IPS-15b (cell line): ENCODE data around the gene DLEC1.

Experiments used
- H3K27me3 ChIP-seq: one replicate; pipeline ENCODE4 v1.6.1; 2013; ENCODE audit warnings: low read length; ENCODE audit not compliant: control insufficient read depth, insufficient read depth
- H3K36me3 ChIP-seq: one replicate; pipeline ENCODE4 v1.6.1; 2013; ENCODE audit warnings: low read length; ENCODE audit not compliant: control insufficient read depth, insufficient read depth
- H3K4me1 ChIP-seq: one replicate; pipeline ENCODE4 v1.6.1; 2013; ENCODE audit warnings: mild to moderate bottlenecking, low read length; ENCODE audit not compliant: control insufficient read depth, insufficient read depth
- H3K4me3 ChIP-seq: one replicate; pipeline ENCODE4 v1.5.1; 2013; ENCODE audit warnings: low read depth, low read length
- H3K9ac ChIP-seq: one replicate; pipeline ENCODE4 v1.6.1; 2013; ENCODE audit warnings: low read depth, mild to moderate bottlenecking, low read length
- H3K9me3 ChIP-seq: one replicate; pipeline ENCODE4 v1.6.1; 2013; ENCODE audit warnings: mild to moderate bottlenecking, low read length; ENCODE audit not compliant: control insufficient read depth, insufficient read depth

DLEC1 gene

GRCh38 chr3:37995652-37996641, 43.1 kb upstream of the DLEC1 start:
- Histone ChIP-seq H3K27me3 (peaks cover 12% of the 10 kb centered on the region), H3K4me3 (no peak overlapping the region), H3K9ac (no peak overlapping the region), H3K36me3 (no peaks in the 10 kb centered on the region), H3K4me1 (peaks cover 5% of the 10 kb centered on the region), H3K9me3 (no peaks in the 10 kb centered on the region)

GRCh38 chr3:37996785-37997301, 42.2 kb upstream of the DLEC1 start:
- no peak overlapping the region for H3K4me3 ChIP-seq
- H3K27me3 ChIP-seq: peaks cover 11% of the 10 kb centered on the region
- H3K9ac ChIP-seq: no peak overlapping the region
- no peaks in the 10 kb centered on the region for H3K36me3 ChIP-seq
- H3K4me1 ChIP-seq: peaks cover 5% of the 10 kb centered on the region
- H3K9me3 ChIP-seq: no peaks in the 10 kb centered on the region

- no peak overlapping the region for H3K9ac ChIP-seq
- no peak overlapping the region for H3K4me3 ChIP-seq
- peaks cover 5% of the 10 kb centered on the region for H3K4me1 ChIP-seq
- no peaks in the 10 kb centered on the region for H3K36me3 ChIP-seq
- no peaks in the 10 kb centered on the region for H3K9me3 ChIP-seq
- peaks cover 7% of the 10 kb centered on the region for H3K27me3 ChIP-seq
Measured at GRCh38 chr3:37997342-37997741, 41.7 kb upstream of the DLEC1 start.

- H3K27me3 ChIP-seq: peaks cover 7% of the 10 kb centered on the region
- H3K36me3 ChIP-seq: no peaks in the 10 kb centered on the region
- H3K9me3 ChIP-seq: no peaks in the 10 kb centered on the region
- H3K4me1 ChIP-seq: peaks cover 5% of the 10 kb centered on the region
- H3K9ac ChIP-seq: no peak overlapping the region
- no peak overlapping the region for H3K4me3 ChIP-seq
Measured at GRCh38 chr3:37997791-37998370, 41.1 kb upstream of the DLEC1 start.

GRCh38 chr3:37999836-38000235, 39.2 kb upstream of the DLEC1 start:
- Histone ChIP-seq H3K27me3 (peaks cover 4% of the 10 kb centered on the region), H3K4me1 (peaks cover 1% of the 10 kb centered on the region), H3K36me3 (no peaks in the 10 kb centered on the region), H3K9me3 (no peaks in the 10 kb centered on the region), H3K9ac (no peak overlapping the region), H3K4me3 (no peak overlapping the region)

- Histone ChIP-seq H3K9me3 (no peaks in the 10 kb centered on the region), H3K27me3 (peaks cover 4% of the 10 kb centered on the region), H3K36me3 (no peaks in the 10 kb centered on the region), H3K9ac (no peak overlapping the region), H3K4me1 (no peaks in the 10 kb centered on the region), H3K4me3 (no peak overlapping the region)
Measured at GRCh38 chr3:38000242-38000916, 38.6 kb upstream of the DLEC1 start.

GRCh38 chr3:38000965-38001455, 38.0 kb upstream of the DLEC1 start:
- Histone ChIP-seq H3K27me3 (peaks cover 4% of the 10 kb centered on the region), H3K4me3 (no peak overlapping the region), H3K36me3 (no peaks in the 10 kb centered on the region), H3K9ac (no peak overlapping the region), H3K9me3 (no peaks in the 10 kb centered on the region), H3K4me1 (no peaks in the 10 kb centered on the region)

GRCh38 chr3:38001456-38002081, 37.4 kb upstream of the DLEC1 start:
- Histone ChIP-seq H3K4me3 (no peak overlapping the region), H3K27me3 (peaks cover 4% of the 10 kb centered on the region), H3K9me3 (no peaks in the 10 kb centered on the region), H3K9ac (no peak overlapping the region), H3K36me3 (no peaks in the 10 kb centered on the region), H3K4me1 (no peaks in the 10 kb centered on the region)

- Histone ChIP-seq H3K27me3 (peaks cover 4% of the 10 kb centered on the region), H3K36me3 (peaks cover 7% of the 10 kb centered on the region), H3K4me1 (no peaks in the 10 kb centered on the region), H3K9me3 (no peaks in the 10 kb centered on the region), H3K9ac (no peak overlapping the region), H3K4me3 (no peak overlapping the region)
Measured at GRCh38 chr3:38002291-38002876, 36.6 kb upstream of the DLEC1 start.

GRCh38 chr3:38002940-38003339, 36.1 kb upstream of the DLEC1 start:
- Histone ChIP-seq H3K4me1 (no peaks in the 10 kb centered on the region), H3K27me3 (peaks cover 4% of the 10 kb centered on the region), H3K4me3 (no peak overlapping the region), H3K36me3 (peaks cover 11% of the 10 kb centered on the region), H3K9ac (no peak overlapping the region), H3K9me3 (no peaks in the 10 kb centered on the region)

GRCh38 chr3:38003371-38003816, 35.6 kb upstream of the DLEC1 start:
- Histone ChIP-seq H3K36me3 (peaks cover 14% of the 10 kb centered on the region), H3K9ac (no peak overlapping the region), H3K9me3 (no peaks in the 10 kb centered on the region), H3K4me3 (no peak overlapping the region), H3K4me1 (no peaks in the 10 kb centered on the region), H3K27me3 (no peaks in the 10 kb centered on the region)
